GM19395 (cell line): ENCODE data around the gene SFN.
A peak's percentile ranks its signal among the peaks of the same experiment; 100 is the strongest.
"Not testable (repeated sequence)": the region's sequence is repeated elsewhere in the genome, so short reads cannot be mapped to it uniquely, and the experiment has no call there.

Experiments used
- ATAC-seq: cut with Tn5 transposase; IDR thresholded peaks from one replicate; pipeline ENCODE4 v1.9.1; 2021; ENCODE audit warnings: mild to moderate bottlenecking, moderate library complexity; ENCODE audit not compliant: unreplicated experiment

The SFN gene

GRCh38 chr1:26861889-26862378, 1.0 kb upstream of the SFN start:
- no peak for ATAC-seq

- ATAC-seq = no peak
These were observed 732 bp downstream of the SFN start for GRCh38 chr1:26863685-26864077.

GRCh38 chr1:26864610-26865480, 1.9 kb downstream of the SFN start:
- peak; percentile 86 for ATAC-seq

- ATAC-seq = not testable (repeated sequence)
These were observed 10.1 kb downstream of the SFN start for GRCh38 chr1:26873097-26873496.

DNA sequence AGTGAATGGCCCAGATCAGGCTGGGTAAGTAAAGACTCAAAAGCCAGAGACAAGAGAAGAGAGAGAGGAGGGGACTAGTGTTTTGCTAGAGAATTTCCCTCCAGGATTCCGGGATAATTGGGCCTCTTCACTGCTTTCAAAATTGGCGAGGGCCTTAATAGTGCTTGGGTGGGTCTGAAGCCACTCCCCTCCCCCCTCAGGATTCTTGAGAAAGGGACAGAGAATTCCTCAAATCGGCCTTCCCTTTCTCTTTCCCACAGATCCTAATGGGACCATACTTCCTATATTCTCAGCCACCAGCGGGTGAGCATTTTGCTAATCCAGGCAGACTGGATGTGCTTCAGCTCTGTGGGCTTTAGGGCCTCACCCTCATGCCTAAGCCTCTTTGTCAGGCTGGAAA, 11.9 kb downstream of the SFN start:
- no peak for ATAC-seq

GRCh38 chr1:26877326-26877725, 14.4 kb downstream of the SFN start:
- ATAC-seq = no peak

- no peak for ATAC-seq
These were observed 16.8 kb downstream of the SFN start for GRCh38 chr1:26879793-26880192.

DNA sequence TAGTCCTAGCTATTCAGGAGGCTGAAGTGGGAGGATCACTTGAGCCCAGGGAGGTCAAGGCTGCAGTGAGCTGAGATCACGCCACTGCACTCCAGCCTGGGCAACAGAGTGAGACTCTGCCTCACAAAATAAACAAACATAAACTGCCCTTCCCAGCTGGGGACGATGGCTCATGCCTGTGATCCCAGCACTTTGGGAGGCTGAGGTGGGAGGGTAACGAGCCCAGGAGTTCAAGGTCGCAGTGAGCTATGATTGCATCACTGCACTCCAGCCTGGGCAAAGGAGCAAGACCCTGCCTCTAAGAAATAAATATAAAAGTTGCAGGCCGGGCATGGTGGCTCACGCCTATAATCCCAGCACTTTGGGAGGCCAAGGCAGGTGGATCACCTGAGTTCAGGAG, 18.7 kb downstream of the SFN start:
- not testable (repeated sequence) for ATAC-seq

- no peak for ATAC-seq
These were observed 19.9 kb downstream of the SFN start for GRCh38 chr1:26882696-26883463.

- no peak for ATAC-seq
These were observed 24.2 kb downstream of the SFN start for GRCh38 chr1:26887125-26887524.

DNA sequence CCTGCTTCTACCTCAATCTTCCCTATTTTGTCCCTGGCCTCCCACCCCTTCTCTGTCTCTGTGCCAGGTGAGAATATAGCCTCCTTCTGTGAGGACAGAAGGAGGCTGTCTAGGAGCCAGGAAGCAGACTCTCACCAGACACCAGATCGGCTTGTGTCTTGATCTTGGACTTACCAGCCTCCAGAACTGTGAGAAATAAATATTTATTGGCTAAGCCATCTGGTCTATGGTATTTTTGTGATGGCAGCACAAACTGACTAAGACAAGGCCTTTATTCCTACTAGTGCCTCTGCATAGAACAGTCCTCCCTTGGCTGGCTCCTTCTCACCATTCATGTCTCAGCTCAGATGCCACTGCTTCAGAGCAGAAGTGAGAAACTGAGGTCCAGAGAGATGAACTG, 25.3 kb downstream of the SFN start:
- no peak for ATAC-seq

GRCh38 chr1:26889551-26890466, 26.9 kb downstream of the SFN start, which contains the start of gene GPN2:
TSS of gene GPN2 (minus strand) at chr1:26890283. CDS start at chr1:26890096, 187 bp downstream.
- ATAC-seq = peak; percentile 88

- ATAC-seq = peak; percentile 26
These were observed 27.5 kb downstream of the SFN start for GRCh38 chr1:26890467-26890796.

GRCh38 chr1:26894263-26894662, 31.3 kb downstream of the SFN start:
- ATAC-seq = no peak

DNA sequence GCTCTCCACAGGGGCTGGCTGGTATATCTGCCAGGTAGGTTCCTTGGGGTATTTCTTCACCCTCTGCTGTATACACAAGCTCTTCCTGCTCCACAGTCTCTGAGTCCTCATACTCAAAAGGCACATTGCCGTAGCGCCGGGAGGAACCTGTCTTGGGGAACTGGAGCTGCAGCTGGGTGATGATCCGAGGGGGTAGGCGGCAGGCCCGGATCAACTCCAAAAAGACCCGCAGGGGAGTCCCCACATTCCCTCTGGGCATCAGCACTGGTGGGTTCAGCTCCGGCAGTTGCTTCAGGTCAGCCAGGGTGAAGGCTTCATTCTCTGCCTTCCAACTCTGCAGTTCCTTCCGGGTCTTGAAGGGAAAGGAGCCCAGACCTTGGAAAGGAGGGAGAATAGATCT, 34.4 kb downstream of the SFN start:
- no peak for ATAC-seq

DNA sequence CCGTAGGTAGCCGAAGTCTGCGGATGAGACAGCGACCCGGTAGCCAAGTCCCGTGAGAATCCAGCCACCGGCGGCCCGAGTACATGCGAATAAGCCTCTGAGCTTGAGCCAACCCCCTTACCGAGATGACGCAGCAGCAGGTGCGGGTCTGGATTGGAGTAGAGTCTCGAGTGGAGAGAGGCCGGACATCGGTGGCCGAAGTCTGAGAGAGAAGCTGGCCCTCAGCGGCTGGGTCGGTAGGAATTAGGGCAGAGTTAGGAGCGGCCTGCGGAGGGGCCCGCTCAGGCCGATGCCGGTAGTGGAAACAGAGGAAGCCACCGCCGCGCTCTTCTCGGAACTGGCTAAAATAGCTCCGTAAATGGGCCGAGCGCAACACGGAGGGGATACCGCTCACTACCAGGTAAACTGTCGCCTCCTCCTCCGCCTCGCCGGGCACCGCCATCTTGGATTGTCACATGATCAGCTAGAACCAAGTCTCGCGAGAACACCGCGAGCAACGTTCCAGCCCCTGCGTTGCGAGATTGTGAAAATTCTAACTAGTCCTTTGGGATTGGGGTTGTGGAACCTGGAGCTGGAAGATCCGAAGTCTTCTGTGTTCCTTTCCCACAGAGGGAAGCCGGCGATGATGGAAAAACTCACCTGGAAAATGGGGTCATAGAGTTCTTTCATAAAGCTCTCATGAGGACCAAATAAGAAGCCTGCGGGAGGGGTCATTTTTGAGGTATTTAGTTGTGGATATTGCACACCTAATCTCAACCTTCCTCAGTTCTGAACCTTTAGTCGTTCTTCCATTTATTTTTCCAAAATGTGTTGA, 37.3 kb downstream of the SFN start, which contains the start of gene GPATCH3:
GPATCH3 (minus strand) TSS at position 467 of the 814 bp plus-strand sequence; CDS start at position 442, 25 bp downstream.
- peak; percentile 78 for ATAC-seq

GRCh38 chr1:26900815-26901511, 38.0 kb downstream of the SFN start:
- no peak for ATAC-seq

GRCh38 chr1:26907071-26907917, 44.3 kb downstream of the SFN start:
- no peak for ATAC-seq
